CD8-positive, alpha-beta memory T cell (primary cell): ENCODE measurements around the gene LAMB3. TPM values are rescaled to one million over a fixed set of nuclear protein-coding genes. Genes with fewer than 3 reads are reported as not detected.

Source experiments
- CTCF ChIA-PET: fragments of 350-600 bp; sonication (Branson Sonifier 250); formaldehyde crosslinking; loops from one replicate; lab custom pipeline; 2021; ENCODE audit warnings: antibody characterized with exemption; lab: Charles Lee
- POLR2A ChIA-PET: fragments of 350-600 bp; sonication (Branson Sonifier 250); formaldehyde crosslinking; loops from one replicate; lab custom pipeline; 2021; ENCODE audit warnings: antibody characterized with exemption; lab: Charles Lee
- DNase-seq, 5 donors: peaks; one replicate each; pipeline versions ENCODE4 v3.0.0 to v3.0.0-alpha.2; 2020 to 2022; ENCODE audit warnings: mixed read lengths in 1 of 5
- H3K27ac ChIP-seq: one replicate; pipeline ENCODE4 v1.7.0; 2013; ENCODE audit warnings: low read depth, mild to moderate bottlenecking, low read length, moderate library complexity
- H3K27me3 ChIP-seq: 2 replicates; pipeline ENCODE4 v1.7.0; 2013; ENCODE audit warnings: low read length, mild to moderate bottlenecking; ENCODE audit not compliant: insufficient read depth, poor library complexity, severe bottlenecking
- H3K36me3 ChIP-seq: 2 replicates; pipeline ENCODE4 v1.7.0; 2013; ENCODE audit warnings: mild to moderate bottlenecking, low read length, moderate library complexity; ENCODE audit not compliant: insufficient read depth
- H3K4me1 ChIP-seq: 2 replicates; pipeline ENCODE4 v1.7.0; 2013; ENCODE audit warnings: mild to moderate bottlenecking, low read length, moderate library complexity; ENCODE audit not compliant: insufficient read depth
- H3K4me3 ChIP-seq: 2 replicates; pipeline ENCODE4 v1.7.0; 2013; ENCODE audit warnings: mild to moderate bottlenecking, low read length
- H3K9me3 ChIP-seq: 2 replicates; pipeline ENCODE4 v1.7.0; 2013; ENCODE audit warnings: mild to moderate bottlenecking, low read length
- H3K27ac Mint-ChIP-seq, 8 donors: one replicate each; pipeline ENCODE4 v1.8.0; 2020 to 2021; ENCODE audit warnings: mixed read lengths in 8 of 8, mild to moderate bottlenecking in 6 of 8, inconsistent platforms in 3 of 8, moderate library complexity in 3 of 8
- H3K27me3 Mint-ChIP-seq, 2 donors: one replicate each; pipeline ENCODE4 v1.8.0; 2020 to 2021; ENCODE audit warnings: mixed read lengths in 2 of 2, mild to moderate bottlenecking in 1 of 2, moderate library complexity in 1 of 2
- H3K36me3 Mint-ChIP-seq, 3 donors: one replicate each; pipeline ENCODE4 v1.8.0; 2020 to 2021; ENCODE audit warnings: mixed read lengths in 3 of 3, inconsistent platforms in 1 of 3, mild to moderate bottlenecking in 1 of 3
- H3K4me1 Mint-ChIP-seq, 3 donors: one replicate each; pipeline ENCODE4 v1.8.0; 2020 to 2021; ENCODE audit warnings: mixed read lengths in 3 of 3, inconsistent platforms in 1 of 3, mild to moderate bottlenecking in 1 of 3
- H3K4me3 Mint-ChIP-seq, 7 donors: one replicate each; pipeline ENCODE4 v1.8.0; 2020 to 2021; ENCODE audit warnings: mixed read lengths in 7 of 7, mild to moderate bottlenecking in 6 of 7, moderate library complexity in 4 of 7, inconsistent platforms in 2 of 7
- H3K9me3 Mint-ChIP-seq, 5 donors: one replicate each; pipeline ENCODE4 v1.8.0; 2020 to 2022; ENCODE audit warnings: mixed read lengths in 5 of 5, mild to moderate bottlenecking in 3 of 5, moderate library complexity in 2 of 5, inconsistent platforms in 1 of 5
- polyA plus RNA-seq: library from polyadenylated mRNA; unstranded; fragments of 300-500 nt; fragmentation: Illumina TruSeq; gene quantifications from one replicate; pipeline ENCODE4 v1.2.3, GENCODE V29; 2021
- total RNA-seq, 2 experiments: library from RNA; stranded (reverse); gene quantifications; one replicate each; pipeline ENCODE4 v1.2.3, GENCODE V29; 2021

The LAMB3 gene
- total and polyA plus RNA-seq, 3 experiments from 2014 or later: 0.28 to 1.3 (median 0.92) TPM

GRCh38 chr1:209657140-209657879, 5.1 kb upstream of the LAMB3 start:
- Histone ChIP-seq H3K9me3 (no peaks in the 10 kb centered on the region), H3K4me1 (peaks cover 4% of the 10 kb centered on the region), H3K36me3 (no peaks in the 10 kb centered on the region), H3K4me3 (no peak overlapping the region), H3K27ac (no peak overlapping the region), H3K27me3 (no peaks in the 10 kb centered on the region)
- Mint-ChIP-seq H3K4me1 (peaks cover 5 to 10% (median 6%) of the 10 kb centered on the region in 3 donors), H3K36me3 (no peaks in the 10 kb centered on the region), H3K27me3 (peaks cover 5 to 6% of the 10 kb centered on the region in 2 donors), H3K4me3 (no peak overlapping the region), H3K27ac (no peak overlapping the region), H3K9me3 (no peaks in the 10 kb centered on the region)
- ChIA-PET POLR2A (no interaction called here), CTCF (interaction anchor here (1.1 kb wide), 1 partner anchor 9 kb away, joined by 3 read pairs; no protein-coding TSS in a partner anchor)
- no peak for DNase-seq

DNA sequence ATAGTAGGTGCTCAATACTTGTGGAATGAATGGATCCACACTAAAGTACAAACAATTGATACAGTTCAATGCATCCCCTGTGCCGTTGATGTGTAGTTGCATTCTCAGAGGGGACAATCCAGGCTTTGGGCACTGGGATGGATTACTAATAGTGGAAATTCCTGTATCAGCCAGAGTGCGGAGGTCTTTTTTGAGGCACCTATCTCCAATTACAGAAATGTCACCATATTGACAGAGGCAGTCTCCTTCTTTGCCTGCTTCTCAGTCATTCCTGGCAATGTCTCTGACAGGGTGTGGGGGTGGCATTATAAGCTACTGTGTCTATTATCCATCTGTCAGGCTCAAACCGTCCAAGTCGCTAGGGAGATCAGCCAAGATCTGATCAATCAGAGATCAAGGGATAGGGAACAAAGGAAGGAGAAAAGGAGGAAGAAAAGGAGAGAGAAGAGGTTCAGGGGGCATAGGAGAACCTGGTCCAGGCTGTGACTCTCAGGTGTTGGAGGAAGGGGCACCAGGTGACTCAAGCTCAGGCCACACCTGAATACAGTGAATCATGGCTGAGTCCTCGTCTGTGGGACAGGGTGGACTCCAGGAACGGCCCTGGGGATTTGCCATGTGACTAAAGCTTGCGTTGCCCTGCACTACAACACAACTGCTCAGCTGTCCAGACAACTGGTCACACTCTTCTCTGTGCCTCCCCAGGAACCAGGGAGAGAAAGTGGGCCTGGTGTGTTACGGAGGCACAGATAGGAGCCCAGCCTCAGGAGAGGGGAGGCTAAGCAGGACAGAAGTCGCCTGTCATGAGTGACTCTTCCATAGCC, 3.4 kb upstream of the LAMB3 start:
- no peaks in the 10 kb centered on the region for H3K36me3 ChIP-seq
- H3K9me3 ChIP-seq: no peaks in the 10 kb centered on the region
- H3K4me3 ChIP-seq: no peak overlapping the region
- DNase-seq: no peak
- no peaks in the 10 kb centered on the region for H3K27me3 ChIP-seq
- POLR2A ChIA-PET: no interaction called here
- Mint-ChIP-seq H3K4me1 (peaks cover 8 to 23% (median 12%) of the 10 kb centered on the region in 3 donors), H3K9me3 (no peaks in the 10 kb centered on the region), H3K4me3 (no peak overlapping the region), H3K27me3 (peaks cover 5 to 6% of the 10 kb centered on the region in 2 donors), H3K36me3 (no peaks in the 10 kb centered on the region), H3K27ac (no peak overlapping the region)
- no peak overlapping the region for H3K27ac ChIP-seq
- peaks cover 4% of the 10 kb centered on the region for H3K4me1 ChIP-seq
- CTCF ChIA-PET: no interaction called here

GRCh38 chr1:209653915-209654351, 1.7 kb upstream of the LAMB3 start:
- H3K36me3 Mint-ChIP-seq: no peaks in the 10 kb centered on the region
- Histone ChIP-seq H3K27ac (no peak overlapping the region), H3K4me1 (peaks cover 4% of the 10 kb centered on the region), H3K27me3 (no peaks in the 10 kb centered on the region), H3K36me3 (no peaks in the 10 kb centered on the region), H3K9me3 (no peaks in the 10 kb centered on the region), H3K4me3 (no peak overlapping the region)
- H3K27ac Mint-ChIP-seq: peak overlapping the region in 3 of 8 donors; percentile 20 to 94 (median 51)
- no peak overlapping the region for H3K4me3 Mint-ChIP-seq
- no peak for DNase-seq
- H3K27me3 Mint-ChIP-seq: peaks cover 5% of the 10 kb centered on the region in 2 donors
- H3K9me3 Mint-ChIP-seq: no peaks in the 10 kb centered on the region
- H3K4me1 Mint-ChIP-seq: peaks cover 3 to 18% (median 11%) of the 10 kb centered on the region in 3 donors
- POLR2A ChIA-PET: no interaction called here
- CTCF ChIA-PET: interaction anchor here (1.1 kb wide), 1 partner anchor 39 kb away, joined by 3 read pairs; no protein-coding TSS in a partner anchor

- H3K27ac Mint-ChIP-seq: peak overlapping the region in 4 of 8 donors; percentile 11 to 68 (median 46)
Measured at GRCh38 chr1:209652873-209653401, 712 bp upstream of the LAMB3 start.

GRCh38 chr1:209651138-209651587, 1.1 kb downstream of the LAMB3 start:
- Mint-ChIP-seq H3K27me3 (peaks cover 0 to 3% of the 10 kb centered on the region in 2 donors), H3K36me3 (no peaks in the 10 kb centered on the region), H3K4me1 (peaks cover 3 to 18% (median 11%) of the 10 kb centered on the region in 3 donors), H3K4me3 (no peak overlapping the region), H3K9me3 (no peaks in the 10 kb centered on the region), H3K27ac (peak overlapping the region in 3 of 8 donors; percentile 61 to 79 (median 63))
- CTCF ChIA-PET: no interaction called here
- Histone ChIP-seq H3K4me1 (peaks cover 4% of the 10 kb centered on the region), H3K36me3 (no peaks in the 10 kb centered on the region), H3K27me3 (no peaks in the 10 kb centered on the region), H3K4me3 (no peak overlapping the region), H3K9me3 (no peaks in the 10 kb centered on the region), H3K27ac (no peak overlapping the region)
- POLR2A ChIA-PET: no interaction called here
- DNase-seq: no peak

More at GRCh38 chr1:209652873-209653401, 712 bp upstream of the LAMB3 start:
- DNase-seq: no peak
- Histone ChIP-seq H3K27ac (no peak overlapping the region), H3K4me1 (peaks cover 4% of the 10 kb centered on the region), H3K4me3 (no peak overlapping the region), H3K27me3 (no peaks in the 10 kb centered on the region), H3K9me3 (no peaks in the 10 kb centered on the region), H3K36me3 (no peaks in the 10 kb centered on the region)
- POLR2A ChIA-PET: no interaction called here
- Mint-ChIP-seq H3K9me3 (no peaks in the 10 kb centered on the region), H3K4me3 (no peak overlapping the region), H3K36me3 (no peaks in the 10 kb centered on the region), H3K27me3 (peaks cover 0 to 5% of the 10 kb centered on the region in 2 donors), H3K4me1 (peaks cover 3 to 18% (median 11%) of the 10 kb centered on the region in 3 donors)
- CTCF ChIA-PET: interaction anchor here (1.1 kb wide), 1 partner anchor 14 kb away, joined by 3 read pairs; no protein-coding TSS in a partner anchor

DNA sequence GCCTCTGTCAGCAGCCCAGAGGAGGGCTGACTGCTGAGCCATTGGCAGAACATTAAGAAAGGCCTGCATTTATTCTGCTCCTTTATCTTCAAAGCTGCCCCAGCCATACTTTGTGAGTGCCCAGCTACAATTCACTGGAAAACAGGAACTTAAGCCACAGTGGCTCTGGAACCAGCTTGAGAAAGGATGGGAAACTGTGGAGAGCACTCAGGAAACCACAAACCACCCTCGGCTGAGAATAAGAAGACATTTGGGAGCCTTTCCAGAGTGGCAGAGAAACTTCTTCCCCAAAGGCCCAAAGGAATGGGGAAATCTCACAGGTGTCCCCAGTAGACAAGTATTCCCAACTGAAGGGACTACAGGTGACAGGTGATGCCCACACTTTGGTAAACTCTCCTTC, 1.8 kb downstream of the LAMB3 start:
- peak overlapping the region in 1 of 8 donors; percentile 40 for H3K27ac Mint-ChIP-seq
- peaks cover 4% of the 10 kb centered on the region for H3K4me1 ChIP-seq
- peaks cover 0 to 2% of the 10 kb centered on the region in 2 donors for H3K27me3 Mint-ChIP-seq
- no peaks in the 10 kb centered on the region for H3K36me3 Mint-ChIP-seq
- POLR2A ChIA-PET: no interaction called here
- H3K9me3 ChIP-seq: no peaks in the 10 kb centered on the region
- H3K4me3 ChIP-seq: no peak overlapping the region
- H3K27me3 ChIP-seq: no peaks in the 10 kb centered on the region
- DNase-seq: no peak
- CTCF ChIA-PET: interaction anchor here (1.2 to 1.5 kb wide), 2 partner anchors 23 to 81 kb away, joined by 3 to 4 read pairs; no protein-coding TSS in a partner anchor
- H3K4me1 Mint-ChIP-seq: peaks cover 3 to 18% (median 11%) of the 10 kb centered on the region in 3 donors
- no peak overlapping the region for H3K27ac ChIP-seq
- H3K9me3 Mint-ChIP-seq: no peaks in the 10 kb centered on the region
- H3K36me3 ChIP-seq: no peaks in the 10 kb centered on the region
- H3K4me3 Mint-ChIP-seq: no peak overlapping the region

DNA sequence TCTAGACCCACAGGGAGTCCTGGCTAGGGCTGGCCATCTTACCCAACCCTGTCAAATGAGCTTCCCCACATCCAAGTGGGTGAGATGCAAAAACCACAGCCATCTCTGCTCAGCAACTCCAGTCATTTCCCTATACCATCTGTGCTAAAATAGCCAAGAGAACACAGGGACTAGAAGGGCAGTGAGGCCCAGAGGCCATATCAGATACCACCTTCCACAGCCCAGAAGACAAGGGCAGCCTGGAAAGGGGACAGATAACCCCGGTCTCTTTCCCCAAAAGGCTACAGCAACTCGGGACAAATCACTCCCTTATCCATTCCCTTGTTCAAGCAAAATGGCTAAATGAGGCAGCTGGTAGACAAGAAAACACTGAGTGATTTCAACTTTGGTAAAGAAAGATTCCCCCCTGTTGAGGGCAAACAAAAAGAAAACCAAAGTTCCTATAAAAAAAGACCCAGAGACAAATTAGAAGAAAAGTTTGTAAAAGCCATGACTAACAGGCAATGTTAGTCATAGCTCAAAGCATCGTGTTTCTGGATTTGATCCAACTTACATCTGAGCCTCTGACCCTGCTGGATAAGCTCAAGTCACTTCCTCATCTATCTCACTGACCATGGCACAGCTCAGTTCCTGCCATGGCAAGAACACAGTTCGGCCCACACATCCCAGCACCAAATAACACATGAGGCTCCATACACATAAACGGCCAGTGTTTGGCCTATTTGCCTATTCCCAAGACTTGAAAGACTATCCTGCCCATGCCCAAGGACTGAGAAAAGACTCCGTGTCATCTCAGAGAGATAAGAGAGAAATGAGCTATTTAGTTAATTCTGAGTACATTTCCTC, 3.1 kb downstream of the LAMB3 start:
- H3K27ac ChIP-seq: peak overlapping the region; percentile 6
- Mint-ChIP-seq H3K27ac (peak overlapping the region in 1 of 8 donors; percentile 35), H3K4me1 (peaks cover 3 to 18% (median 11%) of the 10 kb centered on the region in 3 donors), H3K27me3 (peaks cover 0 to 2% of the 10 kb centered on the region in 2 donors), H3K4me3 (no peak overlapping the region), H3K9me3 (no peaks in the 10 kb centered on the region), H3K36me3 (no peaks in the 10 kb centered on the region)
- no peak overlapping the region for H3K4me3 ChIP-seq
- POLR2A ChIA-PET: no interaction called here
- no peaks in the 10 kb centered on the region for H3K36me3 ChIP-seq
- no peaks in the 10 kb centered on the region for H3K9me3 ChIP-seq
- peaks cover 4% of the 10 kb centered on the region for H3K4me1 ChIP-seq
- no peaks in the 10 kb centered on the region for H3K27me3 ChIP-seq
- CTCF ChIA-PET: interaction anchor here (0.6 to 1.5 kb wide), 6 partner anchors 22 to 716 kb away, joined by 3 to 5 read pairs (median 3); no protein-coding TSS in a partner anchor
- DNase-seq: no peak
